Measurements from ENCODE around the gene VLDLR.

DNA sequence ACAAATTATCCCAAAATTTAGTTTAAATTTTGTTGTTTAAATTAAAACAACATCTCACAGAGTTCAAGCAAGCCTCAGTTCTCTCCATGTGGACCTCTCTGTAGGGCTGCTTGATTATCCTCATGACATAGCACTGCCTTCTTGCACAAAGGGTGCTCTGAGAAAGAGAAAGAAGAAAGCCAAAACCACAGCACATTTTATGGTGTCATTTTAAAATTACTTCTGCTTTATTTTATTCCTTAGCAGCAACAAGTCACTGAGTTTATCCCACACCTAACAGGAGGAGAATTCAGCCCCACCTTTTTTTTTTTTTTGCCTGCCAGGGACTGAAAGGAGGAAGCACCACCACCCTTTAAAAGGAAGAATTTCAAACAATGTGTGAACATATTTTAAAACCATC, 82.9 kb downstream of the VLDLR start:
- TF ChIP-seq, protein P1, sequence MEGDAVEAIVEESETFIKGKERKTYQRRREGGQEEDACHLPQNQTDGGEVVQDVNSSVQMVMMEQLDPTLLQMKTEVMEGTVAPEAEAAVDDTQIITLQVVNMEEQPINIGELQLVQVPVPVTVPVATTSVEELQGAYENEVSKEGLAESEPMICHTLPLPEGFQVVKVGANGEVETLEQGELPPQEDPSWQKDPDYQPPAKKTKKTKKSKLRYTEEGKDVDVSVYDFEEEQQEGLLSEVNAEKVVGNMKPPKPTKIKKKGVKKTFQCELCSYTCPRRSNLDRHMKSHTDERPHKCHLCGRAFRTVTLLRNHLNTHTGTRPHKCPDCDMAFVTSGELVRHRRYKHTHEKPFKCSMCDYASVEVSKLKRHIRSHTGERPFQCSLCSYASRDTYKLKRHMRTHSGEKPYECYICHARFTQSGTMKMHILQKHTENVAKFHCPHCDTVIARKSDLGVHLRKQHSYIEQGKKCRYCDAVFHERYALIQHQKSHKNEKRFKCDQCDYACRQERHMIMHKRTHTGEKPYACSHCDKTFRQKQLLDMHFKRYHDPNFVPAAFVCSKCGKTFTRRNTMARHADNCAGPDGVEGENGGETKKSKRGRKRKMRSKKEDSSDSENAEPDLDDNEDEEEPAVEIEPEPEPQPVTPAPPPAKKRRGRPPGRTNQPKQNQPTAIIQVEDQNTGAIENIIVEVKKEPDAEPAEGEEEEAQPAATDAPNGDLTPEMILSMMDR (conservative IDR thresholded peaks at IDR 0.05; ENCODE audit: low read depth, low read length) = no peak
- no peak for TF ChIP-seq EZH2 (IDR thresholded peaks at IDR 0.05; ENCODE audit: borderline replicate concordance, low read depth, low read length, poor library complexity, severe bottlenecking)
